Calu3 (cell line): ENCODE data around the gene BMERB1. TPM values are rescaled to one million over a fixed set of nuclear protein-coding genes. Genes with fewer than 3 reads are reported as not detected.

Source experiments
- BruUV-seq: library from RNA; stranded (reverse); fragments of 400-500 nt; replicated peaks from 2 replicates; lab custom pipeline; 2021; lab: Mats Ljungman, UMichigan
- CTCF ChIA-PET: fragments of 300-600 bp; sonication (Branson Sonifier 250); formaldehyde crosslinking; loops from one replicate; lab custom pipeline; 2022; ENCODE audit warnings: antibody characterized with exemption; lab: Charles Lee
- DNase-seq: peaks from one replicate; pipeline ENCODE4 v3.0.0; 2022
- H3K27ac Mint-ChIP-seq: one replicate; pipeline ENCODE4 v1.8.0; 2022; ENCODE audit warnings: mixed read lengths; ENCODE audit not compliant: unreplicated experiment
- H3K27me3 Mint-ChIP-seq: one replicate; pipeline ENCODE4 v1.8.0; 2022; ENCODE audit warnings: mixed read lengths; ENCODE audit not compliant: unreplicated experiment
- H3K36me3 Mint-ChIP-seq: one replicate; pipeline ENCODE4 v1.8.0; 2022; ENCODE audit warnings: mild to moderate bottlenecking, moderate library complexity, mixed read lengths; ENCODE audit not compliant: insufficient read depth, unreplicated experiment
- H3K4me1 Mint-ChIP-seq: one replicate; pipeline ENCODE4 v1.8.0; 2022; ENCODE audit warnings: mild to moderate bottlenecking, low read depth, mixed read lengths; ENCODE audit not compliant: unreplicated experiment
- H3K4me3 Mint-ChIP-seq: one replicate; pipeline ENCODE4 v1.8.0; 2022; ENCODE audit warnings: mild to moderate bottlenecking, low read depth, moderate library complexity, mixed read lengths; ENCODE audit not compliant: unreplicated experiment
- H3K9me3 Mint-ChIP-seq: one replicate; pipeline ENCODE4 v1.8.0; 2022; ENCODE audit warnings: low read depth, mixed read lengths; ENCODE audit not compliant: unreplicated experiment
- CTCF ChIP-seq: fragments of 200-600 bp; IDR thresholded peaks from one replicate; pipeline ENCODE4 v1.8.0; 2022; ENCODE audit warnings: antibody characterized with exemption; ENCODE audit not compliant: unreplicated experiment
- intact Hi-C: fragments of 100-400 bp; cut with micrococcal nuclease; formaldehyde crosslinking; loops from one replicate; pipeline ENCODE4 v1.10.0; 2022; ENCODE audit not compliant: unreplicated experiment
- total RNA-seq: library from RNA; stranded (reverse); gene quantifications from 2 replicates; pipeline ENCODE4 v1.2.3, GENCODE V29; 2022

Gene BMERB1
- total RNA-seq, 1 experiment from 2014 or later = 3.0 TPM

- H3K36me3 Mint-ChIP-seq = peaks cover 30% of the 10 kb centered on the region
- CTCF ChIA-PET = interaction anchor here (0.6 kb wide), 1 partner anchor 1999 kb away, joined by 6 read pairs; no protein-coding TSS in a partner anchor
- no peak overlapping the region for H3K4me3 Mint-ChIP-seq
- no peak overlapping the region for H3K27ac Mint-ChIP-seq
- TF ChIP-seq CTCF = no peak
- H3K9me3 Mint-ChIP-seq = no peaks in the 10 kb centered on the region
- intact Hi-C loops = loop anchor here (10.0 kb wide), 1 partner anchor 63 kb away; no protein-coding TSS in a partner anchor
- no TSS peak for BruUV-seq
- DNase-seq = no peak
- no peaks in the 10 kb centered on the region for H3K4me1 Mint-ChIP-seq
- no peaks in the 10 kb centered on the region for H3K27me3 Mint-ChIP-seq
Observed at GRCh38 chr16:15621889-15622288, 187.5 kb downstream of the BMERB1 start.

GRCh38 chr16:15631730-15632409, 197.5 kb downstream of the BMERB1 start:
- H3K36me3 Mint-ChIP-seq = peaks cover 41% of the 10 kb centered on the region
- CTCF ChIA-PET = interaction anchor here (0.8 kb wide), 1 partner anchor 10 kb away, joined by 3 read pairs; no protein-coding TSS in a partner anchor
- H3K27me3 Mint-ChIP-seq = no peaks in the 10 kb centered on the region
- H3K4me3 Mint-ChIP-seq = no peak overlapping the region
- H3K4me1 Mint-ChIP-seq = no peaks in the 10 kb centered on the region
- DNase-seq = no peak
- no peak for TF ChIP-seq CTCF
- no TSS peak for BruUV-seq
- no peaks in the 10 kb centered on the region for H3K9me3 Mint-ChIP-seq
- no peak overlapping the region for H3K27ac Mint-ChIP-seq
- intact Hi-C loops = no loop called here

GRCh38 chr16:15635926-15636325, 201.5 kb downstream of the BMERB1 start:
- BruUV-seq = no TSS peak
- intact Hi-C loops = no loop called here
- Mint-ChIP-seq H3K27ac (no peak overlapping the region), H3K36me3 (peaks cover 60% of the 10 kb centered on the region), H3K9me3 (no peaks in the 10 kb centered on the region), H3K27me3 (no peaks in the 10 kb centered on the region), H3K4me1 (peaks cover 1% of the 10 kb centered on the region), H3K4me3 (no peak overlapping the region)
- CTCF ChIA-PET = no interaction called here
- TF ChIP-seq CTCF = no peak
- no peak for DNase-seq

- intact Hi-C loops = no loop called here
- DNase-seq = no peak
- no peak overlapping the region for H3K4me3 Mint-ChIP-seq
- peaks cover 60% of the 10 kb centered on the region for H3K36me3 Mint-ChIP-seq
- no peaks in the 10 kb centered on the region for H3K27me3 Mint-ChIP-seq
- CTCF ChIA-PET = no interaction called here
- H3K27ac Mint-ChIP-seq = no peak overlapping the region
- no peak for TF ChIP-seq CTCF
- peaks cover 6% of the 10 kb centered on the region for H3K4me1 Mint-ChIP-seq
- BruUV-seq = no TSS peak
- no peaks in the 10 kb centered on the region for H3K9me3 Mint-ChIP-seq
Observed at GRCh38 chr16:15636392-15636873, 202.0 kb downstream of the BMERB1 start.

Other genes starting within 250 kb of the BMERB1 start
- gene NPIPA5, start 56.3 kb upstream of the BMERB1 start, total RNA-seq = 18.0 and 18.3 TPM in 2 replicates
- 10.0 and 11.5 TPM in 2 replicates for gene MPV17L, start 38.8 kb upstream of the BMERB1 start, total RNA-seq
- gene MARF1, start 208.6 kb downstream of the BMERB1 start, total RNA-seq = 57.6 and 61.3 TPM in 2 replicates
- 66.0 and 71.1 TPM in 2 replicates for gene NDE1, start 215.7 kb downstream of the BMERB1 start, total RNA-seq